GM19468 (cell line): Measurements from ENCODE around the gene UIMC1.

ENCODE experiments used
- ATAC-seq: cut with Tn5 transposase; IDR thresholded peaks from one replicate; pipeline ENCODE4 v1.9.1; 2021; ENCODE audit warnings: mild to moderate bottlenecking, moderate library complexity, moderate number of reproducible peaks; ENCODE audit not compliant: unreplicated experiment; ENCODE audit errors: extremely low read depth

Gene UIMC1

DNA sequence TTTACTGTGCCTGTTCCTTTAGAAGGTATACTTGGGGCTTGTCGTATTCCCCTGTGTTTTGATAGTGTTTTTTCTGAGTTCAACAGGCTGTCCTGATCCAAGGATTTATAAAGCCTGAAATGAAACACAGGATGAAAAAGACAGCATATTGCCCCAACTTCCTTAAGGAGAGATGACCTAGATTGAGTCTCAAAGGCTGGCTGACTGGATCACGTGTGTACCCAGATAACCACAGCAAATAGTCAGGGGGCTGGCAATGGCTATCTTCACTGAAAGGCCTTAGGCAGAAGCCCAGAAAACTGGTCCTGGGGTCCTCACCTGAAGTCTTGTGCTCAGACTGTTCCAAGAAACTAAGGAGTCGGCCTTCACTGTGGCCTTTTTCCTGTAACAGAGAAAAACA, 99.8 kb downstream of the UIMC1 start:
- no peak for ATAC-seq

DNA sequence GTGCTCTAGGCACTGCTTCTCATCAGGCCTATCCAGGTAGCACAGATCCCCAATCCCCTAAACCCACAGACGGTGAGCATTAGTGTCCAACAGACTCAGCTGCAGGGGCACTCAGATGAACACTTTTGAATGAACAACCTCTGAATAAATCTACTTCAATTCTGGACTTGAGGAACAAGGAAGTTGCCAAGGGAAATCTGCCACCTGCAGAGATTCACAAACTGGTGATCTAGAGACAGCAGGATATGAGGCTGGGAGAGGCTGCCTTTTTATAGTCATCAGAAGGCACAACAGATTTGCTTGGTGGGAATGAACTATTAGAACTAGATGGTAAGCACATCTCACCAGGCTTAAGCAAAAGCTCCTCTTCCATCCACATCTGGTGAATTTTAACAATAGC, 100.5 kb downstream of the UIMC1 start:
- ATAC-seq = no peak

DNA sequence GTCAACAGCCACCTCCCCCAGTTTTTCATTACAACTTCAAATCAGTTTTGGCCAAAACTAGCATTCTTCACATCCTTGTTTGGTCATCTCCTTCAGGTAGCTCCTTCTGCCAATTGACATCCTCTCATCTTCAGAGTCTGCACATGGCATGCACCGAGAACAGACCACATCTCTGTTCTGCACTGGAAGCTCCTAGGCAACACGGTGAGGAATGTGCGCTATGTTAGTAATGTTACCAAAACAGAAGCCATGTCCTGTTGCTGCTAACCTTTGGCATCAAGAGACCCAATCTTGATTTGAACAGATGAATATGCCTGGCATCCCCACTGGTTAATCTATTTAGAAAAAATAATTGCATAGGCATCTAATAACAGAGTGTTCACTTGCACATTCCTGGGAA, 102.3 kb downstream of the UIMC1 start:
- no peak for ATAC-seq

DNA sequence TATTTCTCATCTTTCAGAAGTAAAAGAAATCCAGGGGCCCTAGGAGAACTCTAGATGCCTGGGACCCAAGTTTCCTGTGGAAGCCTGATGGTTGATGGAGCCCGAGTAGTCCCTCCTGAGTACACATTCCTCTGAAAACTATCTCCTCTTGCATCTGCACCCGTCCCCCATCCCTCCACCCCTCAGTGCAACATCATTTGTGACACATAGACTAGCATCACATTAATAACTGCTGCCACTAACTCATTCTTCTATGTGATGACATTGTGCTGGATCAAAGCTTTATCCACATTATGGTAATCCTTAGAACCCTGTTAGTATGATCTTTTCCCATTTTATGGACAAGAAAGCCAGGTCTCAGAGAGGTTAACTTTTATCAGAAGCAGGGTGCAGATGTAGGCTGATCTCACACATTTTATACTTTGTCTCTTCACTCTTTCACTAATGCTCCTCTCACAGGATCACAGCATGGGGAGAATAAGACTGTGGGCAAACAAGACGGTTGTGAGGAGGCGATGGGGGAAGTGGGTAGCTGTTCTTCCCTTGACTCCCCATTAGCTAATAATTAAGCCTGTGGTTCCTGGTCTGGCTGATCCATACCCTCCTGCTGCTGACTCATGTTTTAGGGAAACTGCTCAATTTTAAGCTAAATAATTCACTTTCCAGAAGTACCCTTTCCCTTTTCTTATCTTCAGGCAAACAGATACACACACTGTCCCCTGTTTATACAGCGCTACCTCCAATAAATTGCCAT, 103.5 kb downstream of the UIMC1 start:
- no peak for ATAC-seq

DNA sequence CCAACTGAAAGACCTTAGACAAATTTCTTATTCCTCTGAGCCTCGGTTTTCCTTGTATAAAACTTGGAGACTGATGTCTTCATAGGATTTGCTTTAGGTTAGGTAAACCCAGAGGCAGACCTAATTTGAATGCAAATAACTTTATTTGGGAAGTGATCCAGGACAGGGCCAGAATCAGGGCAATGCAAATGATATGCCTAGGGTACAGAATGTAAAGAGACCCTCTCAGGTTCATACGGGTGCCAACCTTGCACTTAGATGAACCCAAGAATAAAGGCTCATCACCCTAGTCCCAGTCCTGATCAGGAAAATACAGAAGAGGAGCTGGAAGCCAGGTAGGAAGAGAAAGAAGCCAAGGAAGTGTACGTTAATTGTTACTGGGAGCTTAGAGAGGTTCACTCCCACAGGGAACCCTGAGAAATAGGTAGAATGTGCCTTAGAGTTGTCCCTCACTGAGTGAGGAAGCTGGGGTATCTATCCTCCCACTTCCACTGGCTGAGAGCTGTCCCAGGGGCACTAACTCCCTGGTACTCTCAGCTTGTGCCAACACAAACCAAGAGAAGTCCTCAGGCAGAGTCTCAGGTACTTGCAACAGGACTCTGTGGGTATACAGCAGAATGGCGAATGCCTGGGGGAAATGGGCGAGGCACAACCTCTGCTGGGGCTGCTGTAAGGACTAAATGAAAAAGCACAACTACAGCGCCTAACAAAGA, 104.3 kb downstream of the UIMC1 start:
- ATAC-seq = no peak

DNA sequence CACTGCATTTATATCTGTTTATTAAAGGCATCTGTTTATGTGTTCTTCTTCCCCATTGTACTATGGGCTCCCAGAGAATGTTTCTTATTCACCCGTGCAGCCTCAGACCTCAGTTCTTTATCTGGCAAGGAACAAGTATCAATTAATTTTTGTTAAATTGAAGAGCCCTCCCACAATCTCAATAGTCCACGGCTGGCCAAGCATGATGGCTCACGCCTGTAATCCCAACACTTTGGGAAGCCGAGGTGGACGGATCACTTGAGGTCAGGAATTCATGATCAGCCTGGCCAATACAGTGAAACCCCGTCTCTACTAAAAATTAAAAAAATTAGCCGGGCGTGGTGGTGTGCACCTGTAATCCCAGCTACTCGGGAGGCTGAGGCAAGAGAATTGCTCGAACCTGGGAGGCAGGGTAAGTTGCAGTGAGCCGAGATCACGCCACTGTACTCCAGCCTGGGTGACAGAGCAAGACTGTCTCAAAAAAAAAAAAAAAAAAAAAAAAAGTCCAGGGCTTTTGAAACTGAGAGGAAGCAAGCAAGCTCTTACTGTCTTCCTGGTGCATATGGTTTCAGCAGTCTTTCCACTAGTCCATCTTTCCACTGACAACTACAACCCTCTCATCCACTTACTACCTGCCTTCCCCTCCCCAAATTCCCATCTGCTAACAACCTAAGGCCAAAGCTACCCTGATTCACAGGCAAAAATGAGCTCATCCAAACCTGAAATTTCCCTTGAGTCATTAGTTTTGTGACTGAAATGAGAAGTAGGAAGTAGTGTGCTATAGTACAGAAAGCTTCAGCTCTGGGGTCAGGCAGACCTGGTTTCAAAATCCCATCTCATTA, 105.1 kb downstream of the UIMC1 start:
- ATAC-seq = no peak

DNA sequence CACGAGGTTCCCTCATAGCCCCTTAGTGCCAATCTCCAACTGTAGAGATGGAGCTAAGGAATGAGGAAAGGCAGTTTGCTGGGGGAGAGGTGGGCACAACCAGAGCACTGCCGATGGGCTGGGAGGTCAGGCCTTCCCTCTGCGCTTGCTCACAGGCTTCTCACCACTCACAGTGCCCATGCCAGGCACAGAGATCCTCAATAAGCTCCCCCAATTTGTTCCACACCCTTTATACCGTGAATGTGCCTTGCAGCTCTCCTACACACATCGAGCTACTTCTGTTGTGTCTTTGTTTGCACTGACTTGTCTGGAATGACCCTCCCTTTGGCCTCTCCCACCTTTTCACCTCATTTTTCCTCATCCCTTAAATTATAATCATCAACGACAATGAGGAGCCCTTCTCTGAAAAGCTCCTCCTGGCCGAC, 105.8 kb downstream of the UIMC1 start:
- ATAC-seq = no peak

DNA sequence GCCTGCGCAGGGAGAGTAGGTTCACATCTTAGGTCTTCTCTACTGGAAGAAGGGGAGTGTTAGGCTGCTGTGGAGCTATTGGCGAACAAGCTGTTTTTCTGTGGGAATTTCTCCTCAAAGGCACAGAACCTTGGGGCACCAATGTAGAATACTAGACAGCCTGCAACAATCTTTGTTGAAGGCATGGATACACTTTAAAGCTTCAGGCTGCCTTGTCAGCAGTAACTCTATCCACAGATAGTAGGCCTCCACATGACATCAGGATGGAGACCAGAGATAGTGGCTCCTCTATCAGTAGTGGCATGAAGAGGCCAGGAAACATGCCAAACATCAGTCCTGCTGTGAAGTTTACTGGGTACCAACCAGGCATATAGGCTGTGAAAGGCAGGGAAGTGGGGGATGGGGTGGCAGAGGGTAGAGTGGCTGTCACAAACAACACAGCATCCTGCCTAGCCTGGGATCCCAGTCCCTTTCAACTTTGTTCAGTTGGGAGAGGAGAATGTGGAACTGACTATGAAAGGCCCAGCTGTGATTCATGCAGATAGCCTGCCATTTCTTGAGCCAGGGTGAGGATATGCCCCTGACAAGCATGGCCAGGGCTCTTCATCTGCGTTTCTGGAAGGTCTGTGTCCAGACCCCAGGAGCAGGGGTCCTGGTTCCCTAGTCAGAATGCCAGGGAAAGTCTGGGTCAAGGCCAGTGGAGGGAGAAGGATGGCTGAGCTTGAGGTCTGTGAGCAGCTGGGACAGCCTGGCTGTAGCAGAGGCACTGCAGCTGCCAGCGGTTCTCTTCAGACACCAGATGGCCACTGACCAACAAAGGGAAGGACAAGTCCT, 106.4 kb downstream of the UIMC1 start:
- no peak for ATAC-seq

DNA sequence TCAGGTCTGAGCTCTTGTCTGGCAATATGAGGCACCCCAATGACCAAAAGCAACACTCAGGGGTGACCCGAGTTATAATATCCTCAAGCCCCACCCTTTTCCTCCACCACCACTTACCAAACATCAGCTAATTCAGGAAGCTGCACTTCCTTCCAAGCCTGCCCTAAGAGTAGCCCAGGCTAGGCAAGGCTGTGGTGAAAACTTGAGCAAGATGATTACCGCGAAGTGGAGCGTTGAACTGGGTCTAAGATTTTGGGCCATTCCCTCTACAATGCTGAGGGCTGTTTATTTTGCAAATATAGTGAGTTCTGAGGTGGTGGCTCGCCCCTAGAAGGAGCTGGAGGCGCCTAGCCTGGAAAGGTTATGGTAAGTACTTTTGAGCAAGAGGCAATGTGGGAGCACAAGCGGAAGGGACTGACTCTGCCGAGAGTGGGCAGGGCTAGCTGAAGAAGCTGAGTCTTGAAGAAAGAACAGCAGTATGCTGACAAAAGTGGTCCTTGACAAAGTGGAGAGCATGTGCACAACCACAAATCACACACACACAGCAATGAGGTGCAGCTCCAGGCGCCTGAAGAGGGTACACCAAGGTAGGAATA, 107.2 kb downstream of the UIMC1 start, which contains the start of gene HK3:
Gene HK3, minus strand, starts transcription at position 51 of the 596 bp plus-strand sequence. CDS start 3,187 bp downstream, outside the sequence.
- no peak for ATAC-seq

DNA sequence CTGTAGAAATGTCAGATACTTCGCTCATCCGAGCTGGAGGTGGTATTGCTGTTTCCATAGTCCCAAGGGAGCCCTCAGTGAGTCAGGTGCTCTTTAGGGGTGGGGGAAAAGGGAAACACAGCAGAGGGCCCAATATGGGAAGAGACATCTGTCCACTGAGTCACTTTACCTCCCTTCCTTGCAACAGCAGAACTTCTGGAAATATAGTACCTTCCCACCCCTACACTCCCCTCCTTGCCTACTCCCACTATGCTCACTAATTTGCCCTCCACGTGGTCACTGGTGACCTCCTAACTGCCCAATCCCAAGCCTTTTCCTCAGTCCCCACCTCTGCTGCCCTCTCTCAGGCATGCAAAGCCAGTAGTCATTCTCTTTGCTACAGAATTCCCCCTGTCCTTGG, 109.3 kb downstream of the UIMC1 start:
- ATAC-seq = no peak

DNA sequence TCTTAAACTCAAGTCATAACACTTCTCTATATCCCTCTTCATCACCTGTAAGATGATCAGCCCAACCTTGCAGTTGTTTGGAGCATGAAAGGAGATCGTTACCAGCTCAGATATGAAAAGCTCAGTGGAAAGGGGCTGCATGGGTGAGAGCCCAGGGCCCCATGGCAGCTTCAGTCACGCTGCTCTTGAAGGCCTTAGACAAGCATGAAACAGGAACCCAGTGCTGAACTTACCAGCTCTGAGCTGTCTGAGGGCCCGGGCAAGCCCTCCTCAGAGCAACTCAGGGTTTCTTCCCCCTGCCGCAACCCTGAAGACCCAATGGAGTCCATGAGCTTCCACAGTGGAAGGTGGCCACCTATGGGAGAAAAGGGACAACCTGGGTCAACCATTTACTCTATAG, 110.7 kb downstream of the UIMC1 start:
- no peak for ATAC-seq

DNA sequence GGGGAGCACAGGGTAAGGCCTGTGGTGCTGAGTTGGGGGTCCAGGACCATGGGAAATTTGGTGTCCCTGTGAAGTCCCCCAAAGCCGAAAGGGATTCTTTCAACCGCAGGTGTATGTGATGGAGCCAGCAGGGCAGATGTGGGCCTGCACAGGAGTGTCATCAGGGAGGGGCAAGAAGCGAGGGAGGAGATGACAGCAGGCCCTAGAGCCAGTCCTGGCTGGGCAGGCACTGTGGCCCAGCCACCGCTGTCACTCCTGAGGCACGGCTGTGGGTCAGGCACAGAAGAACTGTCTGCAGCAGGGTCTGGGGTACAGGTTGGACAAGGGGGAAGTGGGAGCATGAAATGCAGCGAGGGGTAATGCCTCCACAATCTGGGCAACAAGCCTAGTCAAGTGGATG, 112.3 kb downstream of the UIMC1 start:
- ATAC-seq = no peak

DNA sequence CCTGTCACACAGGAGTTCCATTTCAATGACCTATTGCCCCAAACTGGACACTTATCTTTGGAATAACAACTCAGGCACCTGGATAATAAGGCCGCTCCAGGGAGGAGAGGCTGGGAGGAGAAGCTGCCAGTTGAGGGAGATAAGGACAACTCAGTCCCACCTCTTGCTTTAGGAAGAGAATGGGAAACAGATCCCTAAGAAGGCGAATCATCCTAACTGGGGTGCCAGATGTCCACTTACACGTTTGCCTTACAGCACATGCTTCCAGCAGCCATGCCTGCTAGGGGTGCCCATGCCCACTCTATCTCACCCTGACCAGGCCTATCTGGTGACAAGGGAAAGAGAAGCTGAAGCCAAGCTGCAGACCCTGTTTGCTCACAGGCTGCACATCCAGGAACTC, 113.9 kb downstream of the UIMC1 start:
- no peak for ATAC-seq

DNA sequence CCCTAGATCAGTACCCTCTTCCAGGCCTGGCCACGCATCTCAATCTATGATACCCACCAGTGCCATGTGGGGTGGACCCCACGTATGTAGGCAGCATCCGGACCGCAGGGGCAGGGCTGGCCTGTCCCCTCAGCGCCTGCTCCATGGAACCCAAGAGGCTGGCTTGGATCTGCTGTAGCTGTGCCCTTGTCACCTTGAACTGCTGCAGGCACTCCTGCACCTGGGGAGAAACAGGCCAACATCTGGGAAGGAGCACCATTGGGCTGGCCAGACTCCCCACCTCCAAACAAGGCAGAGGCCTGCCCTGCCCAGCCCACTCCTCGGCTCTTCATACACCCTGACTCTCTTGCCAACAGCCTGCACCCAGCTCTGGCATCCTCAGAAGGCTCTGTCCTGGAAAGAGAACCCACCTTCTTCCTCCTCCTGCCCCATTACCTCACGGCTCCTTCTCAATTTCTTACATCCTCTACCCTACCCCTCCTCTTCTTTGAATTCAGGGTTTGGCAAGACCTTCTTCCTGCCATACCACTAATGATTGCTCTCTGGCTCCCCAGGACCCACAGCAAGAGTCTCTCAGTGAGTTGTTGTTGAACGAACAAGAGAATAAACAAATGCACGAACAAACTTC, 115.1 kb downstream of the UIMC1 start:
- ATAC-seq = no peak

DNA sequence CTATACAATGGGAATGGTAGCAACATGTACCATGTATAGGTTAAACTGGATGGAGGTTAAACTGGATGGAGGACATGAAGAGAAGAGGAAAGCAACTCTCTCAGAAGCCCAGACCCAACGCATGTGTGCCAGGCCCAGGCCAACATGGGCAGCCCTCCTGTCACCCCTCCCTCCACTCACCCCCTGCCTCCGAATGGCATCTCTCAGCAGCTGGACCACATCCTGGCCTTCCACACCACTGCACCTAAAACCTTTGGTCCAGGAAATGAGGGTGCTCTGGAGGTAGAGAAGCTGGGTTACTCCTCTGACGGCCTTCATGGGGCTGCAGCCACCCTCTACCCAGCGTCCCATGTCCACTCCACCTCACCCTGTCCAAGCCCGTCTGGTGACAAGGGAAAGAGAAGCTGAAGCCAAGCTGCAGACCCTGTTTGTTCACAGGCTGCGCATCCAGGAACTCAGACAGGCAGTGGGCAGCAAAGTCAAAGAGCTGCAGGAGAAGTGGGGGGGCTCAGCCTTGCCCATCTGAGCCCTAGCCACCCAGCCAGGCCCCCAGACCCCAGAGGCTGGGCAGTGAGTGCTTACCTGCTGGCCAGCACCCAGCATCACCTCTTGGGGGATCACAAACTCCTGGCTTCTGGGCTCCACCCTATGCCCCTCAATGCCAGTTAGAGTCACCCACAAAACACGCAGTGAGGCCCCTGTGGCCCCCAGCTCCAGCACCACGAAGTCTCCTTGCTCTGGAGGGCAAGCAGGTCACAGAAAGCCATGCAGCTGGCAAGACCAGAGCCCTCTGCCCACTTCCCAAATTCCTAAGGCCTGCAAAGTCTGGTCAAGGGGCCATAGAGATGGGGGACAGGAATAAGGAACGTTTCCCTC, 115.9 kb downstream of the UIMC1 start:
- ATAC-seq = no peak

DNA sequence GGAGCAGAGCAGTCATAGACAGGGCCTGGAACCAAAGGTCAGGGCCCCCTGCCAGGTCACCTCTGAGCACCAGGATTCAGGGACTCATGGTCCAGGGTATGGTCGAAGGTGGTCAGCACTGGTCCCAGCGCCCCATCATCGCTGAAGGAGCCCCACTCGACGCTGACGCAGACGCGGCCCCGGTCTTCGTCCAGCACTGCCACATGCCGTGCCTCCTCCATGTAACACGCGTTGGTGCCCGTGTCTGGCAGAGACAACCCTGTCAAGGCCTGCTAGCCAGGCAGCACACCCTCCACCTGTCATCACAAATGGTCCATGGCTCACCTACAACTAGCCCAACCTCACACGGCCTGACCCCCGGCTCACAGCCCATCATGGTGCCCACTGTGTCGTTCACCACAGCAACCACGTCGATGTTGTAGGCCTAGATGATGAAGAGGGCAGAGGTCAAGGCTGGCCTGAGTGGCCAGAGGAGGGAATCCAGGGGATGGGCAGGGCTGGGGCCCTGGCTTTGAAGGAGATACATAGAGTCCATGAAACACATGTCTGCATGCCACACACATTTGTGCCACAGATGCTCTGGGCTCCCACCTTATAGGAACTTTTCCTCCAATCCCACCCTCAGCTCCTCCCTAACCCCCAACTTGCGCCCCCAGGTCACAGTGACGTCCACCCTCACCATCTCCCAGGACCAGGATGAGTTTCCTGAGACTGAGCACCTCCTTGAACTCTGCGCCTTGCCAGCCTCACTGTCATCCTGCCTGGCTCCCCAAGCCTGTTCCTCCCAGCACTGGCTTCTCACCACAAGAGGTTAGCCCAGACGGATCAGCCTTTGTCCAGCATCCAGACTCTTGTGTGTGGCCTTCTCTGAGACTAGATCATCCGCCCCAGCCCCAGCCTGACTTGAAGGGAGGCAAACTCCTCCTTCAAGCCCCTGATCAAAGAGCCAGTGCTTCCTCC, 117.0 kb downstream of the UIMC1 start:
- no peak for ATAC-seq

DNA sequence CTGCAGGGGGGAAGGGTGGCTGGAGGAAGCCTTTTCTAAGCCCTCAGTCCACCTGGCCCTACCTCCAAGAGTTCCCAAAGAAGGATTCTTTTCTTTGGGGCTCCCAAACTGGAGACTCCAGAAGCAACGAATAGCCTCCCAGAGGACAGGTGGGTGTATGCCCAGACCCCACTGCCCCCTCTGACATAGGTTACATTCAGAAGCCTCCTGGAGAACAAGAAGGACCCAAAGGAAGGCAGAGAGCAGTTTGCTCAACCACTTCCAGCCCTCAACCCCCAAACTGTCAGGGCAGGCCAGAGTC, 117.8 kb downstream of the UIMC1 start:
- no peak for ATAC-seq
